Calu3 (cell line): ENCODE measurements around the gene KCNAB3. TPM values are rescaled to one million over a fixed set of nuclear protein-coding genes. Genes with fewer than 3 reads are reported as not detected.

ENCODE experiments used
- BruUV-seq: library from RNA; stranded (reverse); fragments of 400-500 nt; replicated peaks from 2 replicates; lab custom pipeline; 2021; lab: Mats Ljungman, UMichigan
- CTCF ChIA-PET: fragments of 300-600 bp; sonication (Branson Sonifier 250); formaldehyde crosslinking; loops from one replicate; lab custom pipeline; 2022; ENCODE audit warnings: antibody characterized with exemption; lab: Charles Lee
- DNase-seq: peaks from one replicate; pipeline ENCODE4 v3.0.0; 2022
- H3K27ac Mint-ChIP-seq: one replicate; pipeline ENCODE4 v1.8.0; 2022; ENCODE audit warnings: mixed read lengths; ENCODE audit not compliant: unreplicated experiment
- H3K27me3 Mint-ChIP-seq: one replicate; pipeline ENCODE4 v1.8.0; 2022; ENCODE audit warnings: mixed read lengths; ENCODE audit not compliant: unreplicated experiment
- H3K36me3 Mint-ChIP-seq: one replicate; pipeline ENCODE4 v1.8.0; 2022; ENCODE audit warnings: mild to moderate bottlenecking, moderate library complexity, mixed read lengths; ENCODE audit not compliant: insufficient read depth, unreplicated experiment
- H3K4me1 Mint-ChIP-seq: one replicate; pipeline ENCODE4 v1.8.0; 2022; ENCODE audit warnings: mild to moderate bottlenecking, low read depth, mixed read lengths; ENCODE audit not compliant: unreplicated experiment
- H3K4me3 Mint-ChIP-seq: one replicate; pipeline ENCODE4 v1.8.0; 2022; ENCODE audit warnings: mild to moderate bottlenecking, low read depth, moderate library complexity, mixed read lengths; ENCODE audit not compliant: unreplicated experiment
- H3K9me3 Mint-ChIP-seq: one replicate; pipeline ENCODE4 v1.8.0; 2022; ENCODE audit warnings: low read depth, mixed read lengths; ENCODE audit not compliant: unreplicated experiment
- intact Hi-C: fragments of 100-400 bp; cut with micrococcal nuclease; formaldehyde crosslinking; loops from one replicate; pipeline ENCODE4 v1.10.0; 2022; ENCODE audit not compliant: unreplicated experiment
- total RNA-seq: library from RNA; stranded (reverse); gene quantifications from 2 replicates; pipeline ENCODE4 v1.2.3, GENCODE V29; 2022
- TF ChIP-seq, protein P1 (sequence below): fragments of 200-600 bp; IDR thresholded peaks from one replicate; pipeline ENCODE4 v1.8.0; 2022; ENCODE audit warnings: antibody characterized with exemption; ENCODE audit not compliant: unreplicated experiment

KCNAB3 gene
- total RNA-seq, 1 experiment from 2014 or later = 4.8 TPM

DNA sequence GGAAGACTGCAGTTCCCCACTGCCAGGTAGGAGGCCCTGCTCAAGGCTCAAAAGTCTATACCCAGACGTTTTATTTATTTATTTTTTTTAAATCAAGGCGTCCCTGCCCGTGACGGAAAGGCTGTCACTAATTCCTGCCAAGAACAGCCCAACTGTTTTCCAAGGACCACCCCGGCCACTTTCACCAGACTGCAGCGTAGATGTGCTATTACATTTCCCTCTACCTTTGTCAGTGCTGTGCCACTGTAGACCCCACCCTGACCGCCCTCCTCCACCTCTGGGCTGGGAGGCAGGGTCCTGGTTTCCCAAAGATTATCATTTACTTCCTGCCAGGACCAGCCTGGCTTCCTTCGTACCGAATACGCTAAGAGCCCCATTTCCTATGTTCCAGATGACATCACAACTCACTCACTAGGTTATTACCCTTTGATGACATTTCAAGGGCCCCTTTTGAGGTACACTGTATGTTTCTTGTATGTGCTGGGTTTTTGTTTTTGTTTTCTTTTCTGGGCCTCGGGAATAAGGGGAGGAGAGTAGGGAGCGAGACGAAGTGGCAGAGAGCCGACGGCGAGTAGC lies 7.3 kb downstream of the KCNAB3 start:
- CTCF ChIA-PET = no interaction called here
- no TSS peak for BruUV-seq
- H3K4me1 Mint-ChIP-seq = no peaks in the 10 kb centered on the region
- intact Hi-C loops = no loop called here
- TF ChIP-seq, protein P1, sequence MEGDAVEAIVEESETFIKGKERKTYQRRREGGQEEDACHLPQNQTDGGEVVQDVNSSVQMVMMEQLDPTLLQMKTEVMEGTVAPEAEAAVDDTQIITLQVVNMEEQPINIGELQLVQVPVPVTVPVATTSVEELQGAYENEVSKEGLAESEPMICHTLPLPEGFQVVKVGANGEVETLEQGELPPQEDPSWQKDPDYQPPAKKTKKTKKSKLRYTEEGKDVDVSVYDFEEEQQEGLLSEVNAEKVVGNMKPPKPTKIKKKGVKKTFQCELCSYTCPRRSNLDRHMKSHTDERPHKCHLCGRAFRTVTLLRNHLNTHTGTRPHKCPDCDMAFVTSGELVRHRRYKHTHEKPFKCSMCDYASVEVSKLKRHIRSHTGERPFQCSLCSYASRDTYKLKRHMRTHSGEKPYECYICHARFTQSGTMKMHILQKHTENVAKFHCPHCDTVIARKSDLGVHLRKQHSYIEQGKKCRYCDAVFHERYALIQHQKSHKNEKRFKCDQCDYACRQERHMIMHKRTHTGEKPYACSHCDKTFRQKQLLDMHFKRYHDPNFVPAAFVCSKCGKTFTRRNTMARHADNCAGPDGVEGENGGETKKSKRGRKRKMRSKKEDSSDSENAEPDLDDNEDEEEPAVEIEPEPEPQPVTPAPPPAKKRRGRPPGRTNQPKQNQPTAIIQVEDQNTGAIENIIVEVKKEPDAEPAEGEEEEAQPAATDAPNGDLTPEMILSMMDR = no peak
- no peaks in the 10 kb centered on the region for H3K27me3 Mint-ChIP-seq
- no peaks in the 10 kb centered on the region for H3K36me3 Mint-ChIP-seq
- H3K4me3 Mint-ChIP-seq = peak overlapping the region; percentile 28
- no peaks in the 10 kb centered on the region for H3K9me3 Mint-ChIP-seq
- no peak for DNase-seq
- no peak overlapping the region for H3K27ac Mint-ChIP-seq

DNA sequence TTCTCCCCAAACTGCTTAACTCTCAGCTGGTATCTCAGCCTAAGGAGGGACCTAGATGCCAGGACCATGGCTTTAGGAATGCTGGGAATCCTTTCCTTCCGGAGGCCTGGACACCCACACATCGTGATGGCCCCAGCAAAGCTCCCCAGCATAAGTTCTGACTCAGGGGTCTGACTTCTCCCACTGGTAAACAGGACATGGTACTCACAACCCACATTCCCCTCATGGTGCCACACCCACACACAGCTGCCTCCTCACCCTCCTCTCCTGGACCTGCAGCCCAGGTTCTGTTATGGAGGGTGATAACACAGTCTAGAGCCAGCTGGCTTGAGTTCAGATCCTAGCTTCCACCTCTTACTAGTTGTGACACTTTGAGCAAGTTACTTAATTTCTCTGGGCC lies 12.8 kb downstream of the KCNAB3 start:
- H3K27ac Mint-ChIP-seq = peak overlapping the region; percentile 60
- H3K4me1 Mint-ChIP-seq = no peaks in the 10 kb centered on the region
- intact Hi-C loops = loop anchor here (10.0 kb wide), 1 partner anchor 128 kb away; no protein-coding TSS in a partner anchor
- H3K4me3 Mint-ChIP-seq = peak overlapping the region; percentile 66
- H3K27me3 Mint-ChIP-seq = no peaks in the 10 kb centered on the region
- peaks cover 25% of the 10 kb centered on the region for H3K36me3 Mint-ChIP-seq
- DNase-seq = no peak
- TF ChIP-seq, protein P1 = no peak
- CTCF ChIA-PET = interaction anchor here (0.7 kb wide), 1 partner anchor 84 kb away, joined by 3 read pairs; no protein-coding TSS in a partner anchor
- no TSS peak for BruUV-seq
- no peaks in the 10 kb centered on the region for H3K9me3 Mint-ChIP-seq

DNA sequence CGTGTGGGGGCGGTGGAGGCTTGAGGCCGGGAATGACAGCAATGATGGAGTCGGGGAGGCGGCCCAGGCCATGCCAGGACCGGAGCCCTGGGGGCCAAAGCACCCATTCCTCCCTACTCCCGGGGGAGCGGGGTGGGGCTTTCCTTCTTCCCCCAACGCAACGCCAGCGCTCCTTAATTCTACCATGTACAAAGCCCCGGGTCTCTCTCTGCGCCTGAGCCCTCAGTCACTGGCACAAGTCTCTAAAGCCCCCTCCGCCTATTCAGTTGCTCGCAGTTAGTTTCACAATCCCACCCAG lies 13.3 kb downstream of the KCNAB3 start:
- no peak for DNase-seq
- peaks cover 25% of the 10 kb centered on the region for H3K36me3 Mint-ChIP-seq
- peak overlapping the region; percentile 60 for H3K27ac Mint-ChIP-seq
- peak overlapping the region; percentile 66 for H3K4me3 Mint-ChIP-seq
- BruUV-seq = no TSS peak
- H3K9me3 Mint-ChIP-seq = no peaks in the 10 kb centered on the region
- H3K27me3 Mint-ChIP-seq = no peaks in the 10 kb centered on the region
- TF ChIP-seq, protein P1 = no peak
- no peaks in the 10 kb centered on the region for H3K4me1 Mint-ChIP-seq
- CTCF ChIA-PET = interaction anchor here (0.9 to 1.4 kb wide), 2 partner anchors 125 to 141 kb away, joined by 5 to 7 read pairs; no protein-coding TSS in a partner anchor
- intact Hi-C loops = loop anchor here (10.0 kb wide), 1 partner anchor 128 kb away; no protein-coding TSS in a partner anchor

DNA sequence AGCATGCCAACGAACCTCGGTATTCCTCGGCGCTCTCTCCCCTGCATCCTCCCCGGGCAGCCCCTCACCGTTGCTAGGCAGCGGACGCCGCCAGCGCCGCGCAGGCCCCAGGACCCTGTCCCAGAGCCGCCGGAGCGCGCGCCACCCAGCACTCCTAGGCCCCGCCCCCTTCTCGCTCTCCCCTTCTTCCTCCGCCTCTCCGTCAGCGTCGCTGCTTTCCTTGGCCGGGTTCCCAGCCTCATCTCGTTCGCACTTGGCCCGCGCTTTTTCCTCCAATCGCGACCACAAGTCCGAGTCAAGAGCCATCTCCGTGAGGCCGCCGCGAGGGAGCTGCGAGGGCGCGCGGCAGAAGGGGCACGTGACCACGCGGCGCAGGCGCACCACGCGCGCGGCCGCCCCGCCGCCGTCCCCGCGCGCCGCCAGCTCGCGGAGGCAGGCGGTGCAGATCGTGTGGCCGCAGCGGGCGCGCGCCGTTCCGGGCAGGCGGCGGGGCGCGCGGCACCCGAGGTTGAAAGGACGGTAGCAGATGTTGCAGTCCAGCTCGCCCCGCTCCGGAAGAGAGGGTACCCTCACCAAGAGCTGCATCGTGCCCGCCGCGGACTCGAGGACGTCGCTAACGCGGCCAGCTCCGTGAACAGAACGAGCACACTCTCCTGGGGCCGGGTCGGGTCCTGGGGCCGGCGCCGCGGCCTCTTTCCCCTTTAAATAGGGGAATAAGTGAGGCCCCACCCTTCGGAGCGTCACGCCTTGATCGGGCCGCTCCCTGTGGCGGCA lies 13.9 kb downstream of the KCNAB3 start, which contains the start of gene RNF227:
RNF227 (minus strand) TSS at position 679 of the 774 bp plus-strand sequence; CDS start at position 585, 94 bp downstream.
- TF ChIP-seq, protein P1 = no peak
- no TSS peak for BruUV-seq
- intact Hi-C loops = loop anchor here (10.0 kb wide), 1 partner anchor 129 kb away; no protein-coding TSS in a partner anchor

More for the DNA sequence above, 13.9 kb downstream of the KCNAB3 start, which contains the start of gene RNF227:
- Mint-ChIP-seq H3K9me3 (no peaks in the 10 kb centered on the region), H3K27me3 (no peaks in the 10 kb centered on the region), H3K4me1 (no peaks in the 10 kb centered on the region), H3K36me3 (peaks cover 29% of the 10 kb centered on the region), H3K4me3 (peak within 1 kb of the TSS; percentile 66), H3K27ac (peak within 1 kb of the TSS; percentile 60)
- CTCF ChIA-PET = interaction anchor here (0.9 to 1.4 kb wide), 3 partner anchors 73 to 142 kb away, joined by 5 to 7 read pairs (median 5); no protein-coding TSS in a partner anchor
- DNase-seq = peak; percentile 83
